HG02870 (cell line): ENCODE results near the gene ADAT2.

ENCODE experiments used
- ATAC-seq: cut with Tn5 transposase; IDR thresholded peaks from one replicate; pipeline ENCODE4 v1.9.1; 2021; ENCODE audit warnings: mild to moderate bottlenecking, moderate library complexity; ENCODE audit not compliant: unreplicated experiment

The ADAT2 gene

DNA sequence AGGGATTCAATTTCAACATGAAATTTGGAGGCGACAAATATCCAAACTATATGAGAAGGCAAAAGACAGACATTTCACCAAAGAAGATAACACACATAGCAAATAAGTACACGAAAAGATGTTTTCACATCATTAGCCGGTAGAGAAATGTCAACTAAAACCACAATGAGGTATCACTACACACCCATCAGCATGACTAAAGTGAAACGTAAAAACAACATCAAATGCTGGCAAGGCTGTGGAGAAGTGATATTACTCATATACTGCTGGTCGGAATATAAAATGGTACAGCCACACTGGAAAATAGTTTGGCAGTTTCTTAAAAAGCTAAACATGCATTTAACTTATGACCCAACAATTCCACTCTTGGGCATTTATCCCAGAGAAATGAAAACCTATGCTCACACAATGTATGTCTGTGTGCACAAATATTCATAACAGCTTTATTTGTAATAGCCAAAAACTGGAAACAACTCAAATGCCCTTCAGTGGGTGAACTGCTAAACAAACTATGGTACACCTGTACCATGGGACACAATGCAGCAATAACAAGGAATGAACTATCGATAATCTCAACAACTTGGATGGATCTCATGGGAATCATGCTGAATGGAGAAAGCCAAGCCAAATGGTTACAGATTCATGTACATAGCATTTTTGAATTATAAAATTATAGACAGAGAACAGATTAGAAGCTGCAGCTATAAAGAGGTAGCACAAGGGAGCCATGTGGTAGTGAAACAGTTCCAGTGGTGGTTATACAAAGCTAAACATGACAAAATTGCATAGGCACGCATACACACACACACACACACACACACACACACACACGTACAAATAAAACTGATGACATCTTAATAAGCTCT is 8.6 kb downstream of the ADAT2 start:
- no peak for ATAC-seq

DNA sequence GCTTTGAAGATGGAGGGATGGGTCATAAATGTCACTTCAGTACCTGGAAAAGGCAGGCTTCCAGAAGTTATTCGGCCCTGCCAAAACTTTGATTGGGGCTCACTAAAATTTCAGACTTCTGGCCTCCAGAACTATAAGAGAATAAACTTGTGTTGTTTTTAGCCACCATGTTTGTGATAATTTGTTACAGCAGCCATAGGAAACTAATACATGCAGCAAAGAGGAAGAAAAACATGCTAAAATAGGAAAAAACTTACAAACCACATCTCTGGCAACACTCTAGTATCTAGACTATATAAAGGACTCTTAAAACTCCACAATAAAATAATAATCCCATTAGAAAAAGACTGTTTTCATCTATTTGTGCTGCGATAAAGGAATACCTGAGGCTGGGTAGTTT is 9.5 kb downstream of the ADAT2 start:
- ATAC-seq: no peak

DNA sequence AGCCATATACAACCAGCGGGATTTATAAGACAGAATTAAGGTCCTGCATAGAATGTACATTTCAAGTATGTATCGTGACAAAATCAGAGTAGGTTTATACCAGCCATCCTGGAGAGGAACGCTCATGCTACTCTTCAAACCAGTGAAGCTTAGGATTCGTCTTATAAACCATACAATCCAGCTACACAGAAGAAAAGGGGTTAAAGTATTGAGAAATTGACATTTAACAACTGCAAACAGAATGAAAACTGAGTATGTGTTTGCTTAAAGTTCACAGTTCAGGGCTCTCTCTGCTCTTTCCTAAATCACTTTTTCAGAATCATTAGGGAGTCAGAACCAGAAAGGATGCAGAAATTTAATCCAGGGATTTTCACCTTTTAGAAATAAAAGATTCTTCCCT is 17.9 kb downstream of the ADAT2 start:
- no peak for ATAC-seq

DNA sequence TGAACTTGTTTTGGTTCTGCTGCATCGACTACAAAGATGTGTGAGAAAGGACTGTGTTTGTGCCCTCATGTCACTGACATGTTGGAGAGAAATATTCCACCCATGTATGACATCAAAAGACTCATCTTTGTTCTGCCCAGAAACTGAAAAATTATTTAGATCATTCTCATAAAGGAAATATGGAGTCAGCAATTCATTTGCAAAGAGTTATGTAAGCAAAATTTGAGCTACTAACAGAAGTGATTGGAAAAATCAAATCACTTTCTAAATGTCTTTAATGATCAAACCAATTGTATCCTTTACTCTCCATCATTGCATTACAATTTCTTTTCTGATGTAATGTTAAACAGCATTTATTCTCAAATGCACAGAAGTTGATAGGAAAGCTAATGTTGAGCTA is 19.3 kb downstream of the ADAT2 start:
- ATAC-seq: no peak

- ATAC-seq: no peak
These were observed 20.5 kb downstream of the ADAT2 start for GRCh38 chr6:143429970-143430369.

DNA sequence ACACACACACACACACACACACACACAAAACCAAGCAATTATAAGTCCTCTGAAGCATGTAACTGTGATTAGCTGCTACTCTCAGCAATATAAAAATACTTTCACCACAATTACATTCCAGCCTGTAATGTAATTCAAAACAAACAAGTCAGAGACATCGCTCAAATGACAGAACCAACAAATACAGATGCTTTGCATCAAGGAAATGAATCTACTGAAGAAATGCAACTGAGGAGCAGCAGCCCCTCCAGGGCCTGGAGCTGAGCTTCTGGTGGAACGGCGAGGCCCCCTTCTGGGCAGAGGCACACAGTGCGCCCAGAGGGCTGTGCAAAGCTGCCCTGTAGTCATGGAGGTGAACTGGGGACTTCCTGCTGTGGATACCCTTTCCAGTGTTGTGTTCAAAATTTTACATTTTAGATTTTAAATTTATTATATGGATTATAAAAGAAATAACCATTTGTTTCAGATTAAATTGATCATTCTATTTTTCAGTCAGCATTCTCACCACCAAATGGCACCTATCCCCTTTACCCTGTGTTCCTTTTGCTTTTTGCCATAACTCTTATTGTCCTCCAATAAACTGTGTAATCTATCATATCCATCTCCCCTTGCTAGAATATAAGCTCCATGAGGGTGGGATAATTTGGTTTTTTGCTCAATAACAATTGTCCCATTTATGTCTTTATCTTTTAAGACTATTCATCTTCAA is 23.2 kb downstream of the ADAT2 start:
- ATAC-seq: peak; percentile 100

DNA sequence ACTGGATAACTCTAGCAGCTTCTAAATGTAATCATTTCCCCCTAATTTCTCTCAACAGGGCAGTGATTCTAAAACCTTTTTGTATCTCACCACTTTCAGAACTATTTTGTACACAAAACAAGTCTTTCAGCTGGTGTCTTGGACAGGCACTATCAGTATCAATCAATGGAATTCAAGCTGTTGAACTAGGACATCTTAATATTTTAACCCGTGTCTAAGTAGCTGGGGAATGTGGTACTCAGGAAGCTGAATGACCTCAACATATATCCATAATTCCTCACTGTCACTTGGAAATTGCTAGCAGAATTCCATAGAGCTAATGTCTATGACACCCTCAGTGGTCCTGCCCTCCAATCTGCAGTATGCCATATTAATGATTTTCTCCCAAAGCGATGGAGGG is 24.5 kb downstream of the ADAT2 start:
- no peak for ATAC-seq

DNA sequence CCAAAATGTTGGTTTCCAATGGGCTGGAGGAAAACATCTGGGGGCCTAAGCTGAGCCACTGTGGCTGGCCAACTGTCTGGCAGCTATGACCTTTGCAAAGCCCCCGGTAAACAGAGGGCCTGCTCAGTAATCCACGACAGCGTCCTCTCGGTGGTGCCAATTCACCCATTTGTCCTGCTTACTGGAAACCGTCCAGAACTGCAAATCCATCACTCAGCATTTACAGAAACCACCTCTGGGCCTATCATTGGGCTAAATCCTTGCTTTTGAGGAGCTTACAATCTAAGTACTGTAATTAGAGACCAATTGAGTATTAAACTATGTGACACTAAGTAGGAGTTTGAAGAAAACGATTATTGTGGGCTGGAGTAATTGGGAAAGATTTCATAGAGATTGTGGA is 31.0 kb downstream of the ADAT2 start:
- no peak for ATAC-seq

DNA sequence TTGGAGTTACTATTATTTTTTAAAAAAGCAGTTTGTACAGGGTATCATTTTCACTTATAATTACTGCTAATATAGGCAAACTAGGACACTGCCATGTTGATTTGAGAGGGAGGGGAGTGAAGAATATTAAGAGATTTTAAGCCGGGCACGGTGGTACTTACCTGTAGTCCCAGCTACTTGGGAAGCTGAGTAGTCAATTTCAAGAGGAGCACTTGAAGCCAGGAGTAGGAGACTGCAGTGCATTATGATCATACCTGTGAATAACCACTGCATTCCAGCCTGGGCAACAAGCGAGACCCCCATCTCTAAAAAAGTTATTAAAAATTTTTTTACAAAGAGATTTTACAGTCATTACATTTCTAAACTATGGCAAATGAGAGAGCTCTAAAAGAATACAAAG is 35.7 kb downstream of the ADAT2 start:
- no peak for ATAC-seq

DNA sequence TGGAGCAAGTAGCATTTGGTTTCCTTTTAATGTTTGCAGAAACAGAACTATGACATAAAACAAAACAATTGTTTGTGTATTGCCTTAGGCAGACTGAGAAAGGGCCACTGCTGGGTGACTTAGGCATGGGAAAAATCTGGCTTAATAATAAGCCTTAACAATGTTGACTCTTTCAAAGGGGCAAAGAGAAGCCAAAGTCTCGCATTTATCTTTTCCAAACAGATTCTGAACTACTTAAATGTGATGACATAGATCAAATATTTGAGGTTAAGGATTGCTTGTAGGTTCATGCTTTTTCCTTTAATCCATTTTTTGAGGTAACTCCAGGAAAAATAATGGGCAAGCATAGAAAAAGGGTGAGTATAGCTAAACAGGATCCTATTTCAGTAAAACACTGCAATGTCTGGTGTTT is 39.6 kb downstream of the ADAT2 start:
- no peak for ATAC-seq

DNA sequence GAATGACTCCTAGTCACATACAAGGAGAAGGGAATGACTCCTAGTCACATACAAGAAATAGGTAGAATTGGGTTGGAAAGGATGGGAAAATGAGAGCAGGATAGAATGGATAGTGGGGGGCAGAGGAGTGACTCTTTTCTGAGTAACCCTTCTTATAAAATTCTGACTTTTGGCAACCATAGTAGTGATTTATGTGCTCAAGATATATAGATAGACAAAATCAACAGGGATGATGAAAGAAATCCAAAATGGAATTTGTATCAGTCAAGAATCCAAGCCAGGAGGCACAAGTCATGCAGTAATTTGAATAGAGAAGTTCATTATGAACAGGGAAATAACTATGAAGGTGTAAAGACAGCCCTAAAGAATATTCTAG is 41.7 kb downstream of the ADAT2 start:
- no peak for ATAC-seq

- ATAC-seq: no peak
These were observed 42.2 kb downstream of the ADAT2 start for GRCh38 chr6:143408151-143408786.

GRCh38 chr6:143406673-143407072 is 43.8 kb downstream of the ADAT2 start:
- ATAC-seq: peak; percentile 40

DNA sequence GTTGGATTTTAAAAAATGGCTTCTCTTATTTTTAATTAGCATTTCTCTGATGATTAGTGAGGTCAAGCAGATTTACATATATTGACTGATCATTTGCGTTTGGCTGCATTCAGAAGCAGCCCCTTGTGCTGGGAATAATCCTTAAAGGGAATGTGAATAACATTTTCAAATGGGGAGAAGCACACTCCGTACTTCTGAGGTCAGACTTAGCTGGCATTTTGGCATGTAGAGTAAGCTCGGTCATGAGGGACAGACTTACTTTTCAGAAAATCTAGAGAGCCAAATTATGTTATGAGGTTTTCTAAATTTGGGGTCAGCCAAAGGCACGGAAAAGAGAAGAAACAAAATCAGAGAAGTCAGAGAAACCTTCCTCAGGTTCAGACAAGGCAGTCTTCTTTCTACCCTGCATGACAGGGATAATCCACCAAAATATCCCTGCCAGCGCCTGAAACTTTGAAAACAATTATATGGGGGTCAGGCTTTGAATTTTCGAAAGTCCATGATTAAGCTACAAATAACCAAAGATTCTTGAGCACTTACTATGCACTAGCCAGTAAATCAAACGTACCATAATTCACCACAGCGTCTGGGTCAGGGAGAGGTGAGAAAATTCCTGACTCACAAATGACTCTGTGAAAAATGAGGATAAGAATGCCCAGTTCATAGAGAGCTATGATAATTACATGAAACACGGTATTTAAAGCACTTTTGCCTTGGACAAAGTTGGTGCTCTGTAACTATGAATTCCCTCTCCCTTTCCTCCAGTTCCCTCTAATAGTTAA is 44.9 kb downstream of the ADAT2 start:
- no peak for ATAC-seq

DNA sequence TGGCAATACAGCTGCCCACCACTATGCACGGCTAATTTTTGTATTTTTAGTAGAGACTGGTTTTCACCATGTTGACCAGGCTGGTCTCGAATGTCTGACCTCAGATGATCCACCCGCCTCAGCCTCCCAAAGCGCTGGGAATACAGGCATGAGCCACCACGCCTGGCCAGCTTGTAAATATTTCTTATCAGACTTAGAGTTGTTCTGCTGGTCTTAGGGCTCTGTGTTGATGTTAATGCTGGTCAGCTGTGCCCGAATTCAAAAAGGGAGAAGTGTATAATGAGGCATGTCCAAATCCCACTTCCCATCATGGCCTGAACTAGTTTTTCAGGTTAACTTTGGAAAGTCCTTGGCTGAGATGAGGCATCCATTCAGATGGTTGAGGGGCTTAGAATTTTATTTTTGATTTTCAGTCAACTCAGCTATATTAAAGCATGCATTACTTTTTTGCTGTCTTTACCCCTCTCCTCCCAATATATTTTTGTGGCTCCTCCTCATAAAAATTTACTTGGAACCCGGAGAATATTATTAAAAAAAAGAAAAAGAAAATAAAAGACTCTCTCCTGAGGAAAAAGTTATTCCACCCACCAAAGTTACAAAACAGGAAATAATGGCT is 47.7 kb downstream of the ADAT2 start:
- no peak for ATAC-seq

DNA sequence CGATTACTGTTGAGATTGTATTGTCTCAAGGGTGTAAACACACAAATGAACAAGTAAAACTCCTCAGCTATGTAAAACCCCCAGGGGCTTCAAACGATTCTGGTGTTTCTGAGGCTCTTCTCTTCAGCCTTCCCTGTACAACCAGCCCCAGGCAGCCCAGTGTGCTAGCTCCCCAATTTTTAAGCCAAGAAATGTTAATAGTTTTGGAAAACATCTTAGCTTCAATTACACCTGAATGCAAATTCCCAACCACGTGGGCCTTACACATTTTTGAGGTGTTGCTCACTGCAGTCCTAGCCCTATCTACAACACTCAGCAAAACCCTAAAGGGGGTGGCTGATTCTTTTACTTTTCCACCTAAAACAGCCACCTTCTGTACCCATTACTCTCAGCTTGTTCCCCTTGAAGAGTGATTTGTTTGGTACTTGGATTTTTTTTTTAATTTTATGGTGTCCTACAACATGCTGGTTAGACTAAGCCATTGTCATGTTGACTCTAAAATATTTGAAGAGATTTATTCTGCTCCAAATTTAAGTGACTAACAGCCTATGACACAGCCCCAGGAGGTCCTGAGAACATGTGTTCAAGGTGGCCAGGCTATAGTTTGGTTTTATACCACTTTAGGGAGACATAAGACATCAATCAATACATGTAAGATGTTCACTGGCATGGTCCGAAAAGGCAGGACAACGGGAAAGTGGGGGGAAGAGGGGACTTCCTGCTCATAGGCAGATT is 48.7 kb downstream of the ADAT2 start:
- no peak for ATAC-seq

GRCh38 chr6:143401068-143401446 is 49.4 kb downstream of the ADAT2 start:
- ATAC-seq: no peak

- ATAC-seq: no peak
These were observed 50.0 kb downstream of the ADAT2 start for GRCh38 chr6:143400258-143401067.

GRCh38 chr6:143399775-143400174 is 50.7 kb downstream of the ADAT2 start:
- no peak for ATAC-seq
